Right kidney (tissue), 1 donor: Measurements from ENCODE around the gene ATP8B3.

ENCODE experiments used
- DNase-seq: peaks from one replicate; pipeline ENCODE4 v3.0.0-alpha.2; 2016

Gene ATP8B3

GRCh38 chr19:1816530-1817298 lies 4.6 kb upstream of the ATP8B3 start:
- DNase-seq = no peak

- no peak for DNase-seq
Measured at GRCh38 chr19:1815605-1816529, 3.8 kb upstream of the ATP8B3 start.

GRCh38 chr19:1814833-1815604 lies 2.9 kb upstream of the ATP8B3 start:
- no peak for DNase-seq

- DNase-seq = no peak
Measured at GRCh38 chr19:1814391-1814790, 2.3 kb upstream of the ATP8B3 start.

- DNase-seq = no peak
Measured at GRCh38 chr19:1813192-1814182, 1.4 kb upstream of the ATP8B3 start.

- DNase-seq = peak; percentile 86
Measured at GRCh38 chr19:1812426-1813191, 533 bp upstream of the ATP8B3 start.

GRCh38 chr19:1811472-1811894 lies 593 bp downstream of the ATP8B3 start:
- no peak for DNase-seq

GRCh38 chr19:1810439-1811160 lies 1.5 kb downstream of the ATP8B3 start:
- no peak for DNase-seq

GRCh38 chr19:1809678-1810077 lies 2.4 kb downstream of the ATP8B3 start:
- no peak for DNase-seq

- DNase-seq = no peak
Measured at GRCh38 chr19:1808395-1808731, 3.7 kb downstream of the ATP8B3 start.

GRCh38 chr19:1807695-1808394 lies 4.2 kb downstream of the ATP8B3 start:
- no peak for DNase-seq

GRCh38 chr19:1807030-1807694 lies 4.9 kb downstream of the ATP8B3 start:
- no peak for DNase-seq

- no peak for DNase-seq
Measured at GRCh38 chr19:1806184-1807029, 5.7 kb downstream of the ATP8B3 start.

GRCh38 chr19:1805401-1806183 lies 6.5 kb downstream of the ATP8B3 start:
- no peak for DNase-seq

GRCh38 chr19:1804858-1805257 lies 7.2 kb downstream of the ATP8B3 start:
- no peak for DNase-seq

GRCh38 chr19:1799695-1800342 lies 12.3 kb downstream of the ATP8B3 start:
- no peak for DNase-seq
